Measurements from ENCODE around the gene MPRIP.

GRCh38 chr17:17119533-17119932 lies 77.3 kb downstream of the MPRIP start:
- TF ChIP-seq, protein P1, sequence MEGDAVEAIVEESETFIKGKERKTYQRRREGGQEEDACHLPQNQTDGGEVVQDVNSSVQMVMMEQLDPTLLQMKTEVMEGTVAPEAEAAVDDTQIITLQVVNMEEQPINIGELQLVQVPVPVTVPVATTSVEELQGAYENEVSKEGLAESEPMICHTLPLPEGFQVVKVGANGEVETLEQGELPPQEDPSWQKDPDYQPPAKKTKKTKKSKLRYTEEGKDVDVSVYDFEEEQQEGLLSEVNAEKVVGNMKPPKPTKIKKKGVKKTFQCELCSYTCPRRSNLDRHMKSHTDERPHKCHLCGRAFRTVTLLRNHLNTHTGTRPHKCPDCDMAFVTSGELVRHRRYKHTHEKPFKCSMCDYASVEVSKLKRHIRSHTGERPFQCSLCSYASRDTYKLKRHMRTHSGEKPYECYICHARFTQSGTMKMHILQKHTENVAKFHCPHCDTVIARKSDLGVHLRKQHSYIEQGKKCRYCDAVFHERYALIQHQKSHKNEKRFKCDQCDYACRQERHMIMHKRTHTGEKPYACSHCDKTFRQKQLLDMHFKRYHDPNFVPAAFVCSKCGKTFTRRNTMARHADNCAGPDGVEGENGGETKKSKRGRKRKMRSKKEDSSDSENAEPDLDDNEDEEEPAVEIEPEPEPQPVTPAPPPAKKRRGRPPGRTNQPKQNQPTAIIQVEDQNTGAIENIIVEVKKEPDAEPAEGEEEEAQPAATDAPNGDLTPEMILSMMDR (IDR thresholded peaks at IDR 0.05), result no peak
- TF ChIP-seq POLR2A (IDR thresholded peaks at IDR 0.05), result no peak
